GM23338 (cell line): Measurements from ENCODE around the gene ZNF394. TPM values are rescaled to one million over a fixed set of nuclear protein-coding genes. Genes with fewer than 3 reads are reported as not detected.

Source experiments
- ATAC-seq: fragments of 200-7000 bp; cut with Tn5 transposase; 3 replicates; pipeline ENCODE4 v1.9.1; 2020
- DNase-seq: peaks from one replicate; pipeline ENCODE4 v3.0.0-alpha.2; 2015; ENCODE audit warnings: low spot score
- H2AFZ ChIP-seq: fragments of 200-600 bp; sonication (generic); 2 replicates; pipeline ENCODE4 v1.8.0; 2016; ENCODE audit warnings: antibody characterized with exemption, mild to moderate bottlenecking, moderate library complexity
- H3F3A ChIP-seq: fragments of 200-600 bp; sonication (generic); replicated peaks from 2 replicates; pipeline ENCODE4 v1.8.0; 2017; ENCODE audit warnings: antibody characterized with exemption, mixed run types, low read depth
- H3K27ac ChIP-seq: fragments of 200-600 bp; sonication (generic); 2 replicates; pipeline ENCODE4 v1.6.1; 2016; ENCODE audit warnings: low read depth
- H3K27me3 ChIP-seq: fragments of 200-600 bp; sonication (generic); 2 replicates; pipeline ENCODE4 v1.8.0; 2016; ENCODE audit warnings: mild to moderate bottlenecking, mixed run types, moderate library complexity; ENCODE audit not compliant: insufficient read depth
- H3K36me3 ChIP-seq: fragments of 200-600 bp; sonication (generic); 2 replicates; pipeline ENCODE4 v1.8.0; 2016; ENCODE audit warnings: mild to moderate bottlenecking; ENCODE audit not compliant: insufficient read depth
- H3K4me1 ChIP-seq: fragments of 200-600 bp; sonication (generic); 2 replicates; pipeline ENCODE4 v1.8.0; 2016; ENCODE audit warnings: mild to moderate bottlenecking, moderate library complexity; ENCODE audit not compliant: insufficient read depth
- H3K4me2 ChIP-seq: fragments of 200-600 bp; sonication (generic); 2 replicates; pipeline ENCODE4 v1.7.1; 2017; ENCODE audit warnings: mixed run types
- H3K4me3 ChIP-seq: fragments of 200-600 bp; sonication (generic); 2 replicates; pipeline ENCODE4 v1.6.1; 2016; ENCODE audit warnings: mixed run types
- H3K79me2 ChIP-seq: fragments of 200-600 bp; sonication (generic); replicated peaks from 2 replicates; pipeline ENCODE4 v1.8.0; 2017; ENCODE audit warnings: mild to moderate bottlenecking; ENCODE audit not compliant: insufficient read depth
- H3K9me2 ChIP-seq: fragments of 200-600 bp; sonication (generic); 2 replicates; pipeline ENCODE4 v1.8.0; 2017; ENCODE audit not compliant: insufficient read depth
- H4K20me1 ChIP-seq: fragments of 200-600 bp; sonication (generic); replicated peaks from 2 replicates; pipeline ENCODE4 v1.8.0; 2017; ENCODE audit warnings: mild to moderate bottlenecking; ENCODE audit not compliant: insufficient read depth
- H3K27ac Mint-ChIP-seq: 2 replicates; pipeline ENCODE4 v1.8.0; 2020; ENCODE audit warnings: inconsistent platforms, mild to moderate bottlenecking, moderate library complexity, mixed read lengths
- H3K27me3 Mint-ChIP-seq: 3 replicates; pipeline ENCODE4 v1.8.0; 2022; ENCODE audit warnings: low read depth, mild to moderate bottlenecking, moderate library complexity, mixed read lengths, inconsistent platforms; ENCODE audit not compliant: insufficient read depth, poor library complexity
- H3K36me3 Mint-ChIP-seq: 3 replicates; pipeline ENCODE4 v1.8.0; 2021; ENCODE audit warnings: low read depth, mild to moderate bottlenecking, inconsistent platforms, moderate library complexity, mixed read lengths
- H3K4me1 Mint-ChIP-seq: 3 replicates; pipeline ENCODE4 v1.8.0; 2020; ENCODE audit warnings: mild to moderate bottlenecking, inconsistent platforms, mixed read lengths
- H3K4me3 Mint-ChIP-seq: 3 replicates; pipeline ENCODE4 v1.8.0; 2021; ENCODE audit warnings: moderate library complexity, mild to moderate bottlenecking, inconsistent platforms, mixed read lengths
- H3K9me3 Mint-ChIP-seq: 3 replicates; pipeline ENCODE4 v1.8.0; 2020; ENCODE audit warnings: moderate library complexity, mild to moderate bottlenecking, inconsistent platforms, mixed read lengths
- CREB1 ChIP-seq: fragments of 250-450 bp; sonication (Bioruptor Pico); IDR thresholded peaks from 2 replicates; pipeline ENCODE4 v1.5.0; 2020; ENCODE audit warnings: low read depth, mild to moderate bottlenecking, moderate library complexity
- EZH2 ChIP-seq: fragments of 200-600 bp; sonication (generic); IDR thresholded peaks from one replicate; pipeline ENCODE4 v1.8.0; 2017; ENCODE audit warnings: antibody characterized with exemption, mild to moderate bottlenecking, low read depth; ENCODE audit not compliant: unreplicated experiment
- EZH2phosphoT487 ChIP-seq: fragments of 200-600 bp; sonication (generic); IDR thresholded peaks from one replicate; pipeline ENCODE4 v1.8.1; 2018; ENCODE audit warnings: antibody characterized with exemption; ENCODE audit not compliant: unreplicated experiment
- JUNB ChIP-seq: IDR thresholded peaks from one replicate; pipeline ENCODE4 v1.6.1; 2016; ENCODE audit warnings: antibody characterized with exemption; ENCODE audit not compliant: unreplicated experiment
- NANOG ChIP-seq: IDR thresholded peaks from 2 replicates; pipeline ENCODE4 v1.6.1; 2016; ENCODE audit warnings: antibody characterized with exemption, borderline replicate concordance
- POLR2AphosphoS5 ChIP-seq: IDR thresholded peaks from 2 replicates; pipeline ENCODE4 v1.6.1; 2016; ENCODE audit warnings: antibody characterized with exemption, low read depth
- STAT1 ChIP-seq: IDR thresholded peaks from one replicate; pipeline ENCODE4 v1.6.1; 2016; ENCODE audit warnings: antibody characterized with exemption; ENCODE audit not compliant: unreplicated experiment
- ZNF114 ChIP-seq: fragments of 250-450 bp; sonication (Bioruptor Pico); IDR thresholded peaks from 2 replicates; pipeline ENCODE4 v1.5.0; 2020; ENCODE audit warnings: mild to moderate bottlenecking, moderate library complexity
- ZNF331 ChIP-seq: fragments of 250-450 bp; sonication (Bioruptor Pico); IDR thresholded peaks from 2 replicates; pipeline ENCODE4 v1.5.0; 2020; ENCODE audit warnings: low read depth, mild to moderate bottlenecking, moderate library complexity
- polyA plus RNA-seq: library from polyadenylated mRNA; unstranded; fragments of >200 nt; fragmentation: Nextera tagmentation; extraction: Ambion mirVana; gene quantifications from 2 replicates; pipeline ENCODE4 v1.2.1, GENCODE V29; 2016
- total RNA-seq: library from RNA; depleted of rRNA; stranded (reverse); fragments of >200 nt; shearing (Covaris generic); gene quantifications from 2 replicates; pipeline ENCODE4 v1.2.3, GENCODE V29; 2014
- TF ChIP-seq, protein P1 (sequence below): IDR thresholded peaks from one replicate; pipeline ENCODE4 v1.6.1; 2018; ENCODE audit warnings: antibody characterized with exemption; ENCODE audit not compliant: unreplicated experiment
- TF ChIP-seq, protein P2 (sequence below): fragments of 250-450 bp; sonication (Bioruptor Pico); IDR thresholded peaks from 2 replicates; pipeline ENCODE4 v1.5.0; 2020; ENCODE audit warnings: mild to moderate bottlenecking, moderate library complexity
- TF ChIP-seq, protein P3 (sequence below): IDR thresholded peaks from 2 replicates; pipeline ENCODE4 v1.6.1; 2016; ENCODE audit warnings: antibody characterized with exemption
- TF ChIP-seq, protein P4 (sequence below), 2 experiments: fragments of 200-600 bp in 1 of 2; sonication (generic) in 1 of 2; conservative IDR thresholded peaks; 2 replicates each; pipeline versions ENCODE4 v1.5.1 to v1.6.1; 2016 to 2017; ENCODE audit warnings: antibody characterized with exemption in 2 of 2, low read depth in 2 of 2, mild to moderate bottlenecking in 2 of 2, moderate library complexity in 1 of 2

Gene ZNF394
- total and polyA plus RNA-seq, 2 experiments from 2014 or later: 12.6 to 26.9 TPM

DNA sequence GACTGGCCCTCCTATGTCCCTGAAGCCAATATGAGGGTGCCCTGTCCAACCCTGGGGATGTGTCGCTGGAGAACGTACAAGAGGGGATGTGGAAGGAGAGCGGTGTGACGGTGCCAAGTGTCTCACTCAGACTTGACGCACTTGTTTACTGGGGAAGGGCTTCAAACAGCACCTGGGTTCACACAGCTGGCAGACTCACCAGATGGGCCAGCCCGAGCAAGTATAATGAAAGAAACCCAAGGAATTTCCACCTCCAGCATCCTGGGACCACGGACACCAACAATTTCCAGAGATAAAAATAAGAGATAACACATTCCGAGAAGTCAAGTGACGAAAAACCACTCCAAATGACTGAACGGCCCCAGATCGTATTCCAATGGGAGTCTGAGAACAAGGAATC is 39.4 kb downstream of the ZNF394 start:
- Mint-ChIP-seq H3K36me3 (peaks cover 87% of the 10 kb centered on the region), H3K27me3 (peaks cover 21% of the 10 kb centered on the region), H3K27ac (no peak overlapping the region), H3K4me3 (peak overlapping the region; percentile 16; the same call in 1 of the 3 replicates), H3K9me3 (no peaks in the 10 kb centered on the region), H3K4me1 (peaks cover 12% of the 10 kb centered on the region; the same call in 2 of the 3 replicates)
- H3F3A ChIP-seq: peaks cover 53% of the 10 kb centered on the region
- peaks cover 79% of the 10 kb centered on the region for H3K79me2 ChIP-seq
- peaks cover 6% of the 10 kb centered on the region for H3K4me1 ChIP-seq
- no peak overlapping the region for H3K4me3 ChIP-seq
- H3K9me2 ChIP-seq: no peaks in the 10 kb centered on the region
- DNase-seq (no peak), ATAC-seq (no peak)
- no peak for TF ChIP-seq ZNF331 (CRISPR knock-in tag)
- TF ChIP-seq EZH2phosphoT487: no peak
- TF ChIP-seq, protein P1, sequence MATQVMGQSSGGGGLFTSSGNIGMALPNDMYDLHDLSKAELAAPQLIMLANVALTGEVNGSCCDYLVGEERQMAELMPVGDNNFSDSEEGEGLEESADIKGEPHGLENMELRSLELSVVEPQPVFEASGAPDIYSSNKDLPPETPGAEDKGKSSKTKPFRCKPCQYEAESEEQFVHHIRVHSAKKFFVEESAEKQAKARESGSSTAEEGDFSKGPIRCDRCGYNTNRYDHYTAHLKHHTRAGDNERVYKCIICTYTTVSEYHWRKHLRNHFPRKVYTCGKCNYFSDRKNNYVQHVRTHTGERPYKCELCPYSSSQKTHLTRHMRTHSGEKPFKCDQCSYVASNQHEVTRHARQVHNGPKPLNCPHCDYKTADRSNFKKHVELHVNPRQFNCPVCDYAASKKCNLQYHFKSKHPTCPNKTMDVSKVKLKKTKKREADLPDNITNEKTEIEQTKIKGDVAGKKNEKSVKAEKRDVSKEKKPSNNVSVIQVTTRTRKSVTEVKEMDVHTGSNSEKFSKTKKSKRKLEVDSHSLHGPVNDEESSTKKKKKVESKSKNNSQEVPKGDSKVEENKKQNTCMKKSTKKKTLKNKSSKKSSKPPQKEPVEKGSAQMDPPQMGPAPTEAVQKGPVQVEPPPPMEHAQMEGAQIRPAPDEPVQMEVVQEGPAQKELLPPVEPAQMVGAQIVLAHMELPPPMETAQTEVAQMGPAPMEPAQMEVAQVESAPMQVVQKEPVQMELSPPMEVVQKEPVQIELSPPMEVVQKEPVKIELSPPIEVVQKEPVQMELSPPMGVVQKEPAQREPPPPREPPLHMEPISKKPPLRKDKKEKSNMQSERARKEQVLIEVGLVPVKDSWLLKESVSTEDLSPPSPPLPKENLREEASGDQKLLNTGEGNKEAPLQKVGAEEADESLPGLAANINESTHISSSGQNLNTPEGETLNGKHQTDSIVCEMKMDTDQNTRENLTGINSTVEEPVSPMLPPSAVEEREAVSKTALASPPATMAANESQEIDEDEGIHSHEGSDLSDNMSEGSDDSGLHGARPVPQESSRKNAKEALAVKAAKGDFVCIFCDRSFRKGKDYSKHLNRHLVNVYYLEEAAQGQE: no peak
- no peak for TF ChIP-seq POLR2AphosphoS5
- no peak for TF ChIP-seq NANOG
- no peak for TF ChIP-seq CREB1 (CRISPR knock-in tag)
- no peak for TF ChIP-seq STAT1
- TF ChIP-seq, protein P2, sequence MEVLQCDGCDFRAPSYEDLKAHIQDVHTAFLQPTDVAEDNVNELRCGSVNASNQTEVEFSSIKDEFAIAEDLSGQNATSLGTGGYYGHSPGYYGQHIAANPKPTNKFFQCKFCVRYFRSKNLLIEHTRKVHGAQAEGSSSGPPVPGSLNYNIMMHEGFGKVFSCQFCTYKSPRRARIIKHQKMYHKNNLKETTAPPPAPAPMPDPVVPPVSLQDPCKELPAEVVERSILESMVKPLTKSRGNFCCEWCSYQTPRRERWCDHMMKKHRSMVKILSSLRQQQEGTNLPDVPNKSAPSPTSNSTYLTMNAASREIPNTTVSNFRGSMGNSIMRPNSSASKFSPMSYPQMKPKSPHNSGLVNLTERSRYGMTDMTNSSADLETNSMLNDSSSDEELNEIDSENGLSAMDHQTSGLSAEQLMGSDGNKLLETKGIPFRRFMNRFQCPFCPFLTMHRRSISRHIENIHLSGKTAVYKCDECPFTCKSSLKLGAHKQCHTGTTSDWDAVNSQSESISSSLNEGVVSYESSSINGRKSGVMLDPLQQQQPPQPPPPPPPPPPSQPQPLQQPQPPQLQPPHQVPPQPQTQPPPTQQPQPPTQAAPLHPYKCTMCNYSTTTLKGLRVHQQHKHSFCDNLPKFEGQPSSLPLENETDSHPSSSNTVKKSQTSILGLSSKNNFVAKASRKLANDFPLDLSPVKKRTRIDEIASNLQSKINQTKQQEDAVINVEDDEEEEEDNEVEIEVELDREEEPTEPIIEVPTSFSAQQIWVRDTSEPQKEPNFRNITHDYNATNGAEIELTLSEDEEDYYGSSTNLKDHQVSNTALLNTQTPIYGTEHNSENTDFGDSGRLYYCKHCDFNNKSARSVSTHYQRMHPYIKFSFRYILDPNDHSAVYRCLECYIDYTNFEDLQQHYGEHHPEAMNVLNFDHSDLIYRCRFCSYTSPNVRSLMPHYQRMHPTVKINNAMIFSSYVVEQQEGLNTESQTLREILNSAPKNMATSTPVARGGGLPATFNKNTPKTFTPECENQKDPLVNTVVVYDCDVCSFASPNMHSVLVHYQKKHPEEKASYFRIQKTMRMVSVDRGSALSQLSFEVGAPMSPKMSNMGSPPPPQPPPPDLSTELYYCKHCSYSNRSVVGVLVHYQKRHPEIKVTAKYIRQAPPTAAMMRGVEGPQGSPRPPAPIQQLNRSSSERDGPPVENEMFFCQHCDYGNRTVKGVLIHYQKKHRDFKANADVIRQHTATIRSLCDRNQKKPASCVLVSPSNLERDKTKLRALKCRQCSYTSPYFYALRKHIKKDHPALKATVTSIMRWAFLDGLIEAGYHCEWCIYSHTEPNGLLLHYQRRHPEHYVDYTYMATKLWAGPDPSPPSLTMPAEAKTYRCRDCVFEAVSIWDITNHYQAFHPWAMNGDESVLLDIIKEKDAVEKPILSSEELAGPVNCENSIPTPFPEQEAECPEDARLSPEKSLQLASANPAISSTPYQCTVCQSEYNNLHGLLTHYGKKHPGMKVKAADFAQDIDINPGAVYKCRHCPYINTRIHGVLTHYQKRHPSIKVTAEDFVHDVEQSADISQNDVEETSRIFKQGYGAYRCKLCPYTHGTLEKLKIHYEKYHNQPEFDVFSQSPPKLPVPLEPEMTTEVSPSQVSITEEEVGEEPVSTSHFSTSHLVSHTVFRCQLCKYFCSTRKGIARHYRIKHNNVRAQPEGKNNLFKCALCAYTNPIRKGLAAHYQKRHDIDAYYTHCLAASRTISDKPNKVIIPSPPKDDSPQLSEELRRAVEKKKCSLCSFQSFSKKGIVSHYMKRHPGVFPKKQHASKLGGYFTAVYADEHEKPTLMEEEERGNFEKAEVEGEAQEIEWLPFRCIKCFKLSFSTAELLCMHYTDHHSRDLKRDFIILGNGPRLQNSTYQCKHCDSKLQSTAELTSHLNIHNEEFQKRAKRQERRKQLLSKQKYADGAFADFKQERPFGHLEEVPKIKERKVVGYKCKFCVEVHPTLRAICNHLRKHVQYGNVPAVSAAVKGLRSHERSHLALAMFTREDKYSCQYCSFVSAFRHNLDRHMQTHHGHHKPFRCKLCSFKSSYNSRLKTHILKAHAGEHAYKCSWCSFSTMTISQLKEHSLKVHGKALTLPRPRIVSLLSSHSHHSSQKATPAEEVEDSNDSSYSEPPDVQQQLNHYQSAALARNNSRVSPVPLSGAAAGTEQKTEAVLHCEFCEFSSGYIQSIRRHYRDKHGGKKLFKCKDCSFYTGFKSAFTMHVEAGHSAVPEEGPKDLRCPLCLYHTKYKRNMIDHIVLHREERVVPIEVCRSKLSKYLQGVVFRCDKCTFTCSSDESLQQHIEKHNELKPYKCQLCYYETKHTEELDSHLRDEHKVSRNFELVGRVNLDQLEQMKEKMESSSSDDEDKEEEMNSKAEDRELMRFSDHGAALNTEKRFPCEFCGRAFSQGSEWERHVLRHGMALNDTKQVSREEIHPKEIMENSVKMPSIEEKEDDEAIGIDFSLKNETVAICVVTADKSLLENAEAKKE: no peak
- TF ChIP-seq, protein P3, sequence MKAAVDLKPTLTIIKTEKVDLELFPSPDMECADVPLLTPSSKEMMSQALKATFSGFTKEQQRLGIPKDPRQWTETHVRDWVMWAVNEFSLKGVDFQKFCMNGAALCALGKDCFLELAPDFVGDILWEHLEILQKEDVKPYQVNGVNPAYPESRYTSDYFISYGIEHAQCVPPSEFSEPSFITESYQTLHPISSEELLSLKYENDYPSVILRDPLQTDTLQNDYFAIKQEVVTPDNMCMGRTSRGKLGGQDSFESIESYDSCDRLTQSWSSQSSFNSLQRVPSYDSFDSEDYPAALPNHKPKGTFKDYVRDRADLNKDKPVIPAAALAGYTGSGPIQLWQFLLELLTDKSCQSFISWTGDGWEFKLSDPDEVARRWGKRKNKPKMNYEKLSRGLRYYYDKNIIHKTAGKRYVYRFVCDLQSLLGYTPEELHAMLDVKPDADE: no peak
- no peak for TF ChIP-seq ZNF114 (CRISPR knock-in tag)
- TF ChIP-seq JUNB: no peak
- TF ChIP-seq, protein P4, sequence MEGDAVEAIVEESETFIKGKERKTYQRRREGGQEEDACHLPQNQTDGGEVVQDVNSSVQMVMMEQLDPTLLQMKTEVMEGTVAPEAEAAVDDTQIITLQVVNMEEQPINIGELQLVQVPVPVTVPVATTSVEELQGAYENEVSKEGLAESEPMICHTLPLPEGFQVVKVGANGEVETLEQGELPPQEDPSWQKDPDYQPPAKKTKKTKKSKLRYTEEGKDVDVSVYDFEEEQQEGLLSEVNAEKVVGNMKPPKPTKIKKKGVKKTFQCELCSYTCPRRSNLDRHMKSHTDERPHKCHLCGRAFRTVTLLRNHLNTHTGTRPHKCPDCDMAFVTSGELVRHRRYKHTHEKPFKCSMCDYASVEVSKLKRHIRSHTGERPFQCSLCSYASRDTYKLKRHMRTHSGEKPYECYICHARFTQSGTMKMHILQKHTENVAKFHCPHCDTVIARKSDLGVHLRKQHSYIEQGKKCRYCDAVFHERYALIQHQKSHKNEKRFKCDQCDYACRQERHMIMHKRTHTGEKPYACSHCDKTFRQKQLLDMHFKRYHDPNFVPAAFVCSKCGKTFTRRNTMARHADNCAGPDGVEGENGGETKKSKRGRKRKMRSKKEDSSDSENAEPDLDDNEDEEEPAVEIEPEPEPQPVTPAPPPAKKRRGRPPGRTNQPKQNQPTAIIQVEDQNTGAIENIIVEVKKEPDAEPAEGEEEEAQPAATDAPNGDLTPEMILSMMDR (conservative IDR thresholded peaks at IDR 0.05; ENCODE audit: low read depth in 2 of 2): no peak
- no peak for TF ChIP-seq EZH2
- no peak overlapping the region for H3K4me2 ChIP-seq
- H4K20me1 ChIP-seq: peaks cover 43% of the 10 kb centered on the region
- no peak overlapping the region for H3K27ac ChIP-seq
- H2AFZ ChIP-seq: no peak overlapping the region
- peaks cover 16% of the 10 kb centered on the region for H3K36me3 ChIP-seq
- H3K27me3 ChIP-seq: no peaks in the 10 kb centered on the region
